DMS 273 (cell line): ENCODE measurements around the gene ALG12.
A peak's percentile ranks its signal among the peaks of the same experiment; 100 is the strongest.
"Not testable (repeated sequence)": the region's sequence is repeated elsewhere in the genome, so short reads cannot be mapped to it uniquely, and the experiment has no call there.

Experiments
- DNase-seq: peaks from one replicate; lab custom pipeline; 2025; ENCODE audit not compliant: unreplicated experiment; lab: John Stamatoyannopoulos, UW

The ALG12 gene

GRCh38 chr22:49869086-49869830 lies 49.0 kb downstream of the ALG12 start:
- no peak for DNase-seq

GRCh38 chr22:49867303-49868265 lies 50.7 kb downstream of the ALG12 start:
- DNase-seq, result no peak

- no peak for DNase-seq
Measured at GRCh38 chr22:49866646-49867045, 51.6 kb downstream of the ALG12 start.

- DNase-seq, result no peak
Measured at GRCh38 chr22:49866134-49866533, 52.1 kb downstream of the ALG12 start.

GRCh38 chr22:49865156-49865555 lies 53.1 kb downstream of the ALG12 start:
- DNase-seq, result no peak

GRCh38 chr22:49863931-49864330 lies 54.3 kb downstream of the ALG12 start:
- DNase-seq, result no peak

- DNase-seq, result no peak
Measured at GRCh38 chr22:49862496-49862776, 55.8 kb downstream of the ALG12 start.

- DNase-seq, result peak; percentile 14
Measured at GRCh38 chr22:49861642-49862495, 56.4 kb downstream of the ALG12 start.

GRCh38 chr22:49858827-49859226 lies 59.4 kb downstream of the ALG12 start:
- DNase-seq, result no peak

- DNase-seq, result no peak
Measured at GRCh38 chr22:49856766-49857618, 61.2 kb downstream of the ALG12 start.

GRCh38 chr22:49856343-49856742 lies 61.9 kb downstream of the ALG12 start:
- no peak for DNase-seq

- no peak for DNase-seq
Measured at GRCh38 chr22:49855251-49855911, 62.9 kb downstream of the ALG12 start.

GRCh38 chr22:49853981-49854831 lies 64.0 kb downstream of the ALG12 start:
- DNase-seq, result peak; percentile 63

GRCh38 chr22:49852898-49853894 lies 65.0 kb downstream of the ALG12 start, which contains the start of gene ZBED4:
TSS of gene ZBED4 (plus strand) at chr22:49853844. CDS start at chr22:49883663, 29,819 bp downstream.
- peak; percentile 98 for DNase-seq

- DNase-seq, result not testable (repeated sequence)
Measured at GRCh38 chr22:49852568-49852897, 65.7 kb downstream of the ALG12 start.

GRCh38 chr22:49850959-49851802 lies 67.1 kb downstream of the ALG12 start:
- no peak for DNase-seq
